Ascending aorta (tissue), 2 donors: ENCODE data around the gene DNAH11. TPM values are rescaled to one million over a fixed set of nuclear protein-coding genes. Genes with fewer than 3 reads are reported as not detected.

Experiments
- DNase-seq, 2 donors: peaks; one replicate each; pipeline ENCODE4 v3.0.0-alpha.2; 2019; ENCODE audit warnings: low spot score in 2 of 2
- H3K27ac ChIP-seq, 2 donors: fragments of 200-600 bp; sonication (generic); one replicate each; pipeline ENCODE4 v1.5.1; 2016 to 2017; ENCODE audit warnings: mild to moderate bottlenecking in 1 of 2
- H3K27me3 ChIP-seq: fragments of 200-600 bp; sonication (generic); one replicate; pipeline ENCODE4 v1.5.1; 2017
- H3K36me3 ChIP-seq, 2 donors: fragments of 200-600 bp; sonication (generic); one replicate each; pipeline ENCODE4 v1.5.1; 2016
- H3K4me1 ChIP-seq, 2 donors: fragments of 200-600 bp; sonication (generic); one replicate each; pipeline ENCODE4 v1.5.1; 2016 to 2017; ENCODE audit warnings: mild to moderate bottlenecking in 1 of 2
- H3K4me3 ChIP-seq, 2 donors: fragments of 200-600 bp; sonication (generic); one replicate each; pipeline ENCODE4 v1.5.1; 2016 to 2017; ENCODE audit warnings: mild to moderate bottlenecking in 1 of 2
- H3K9me3 ChIP-seq, 2 donors: fragments of 200-600 bp; sonication (generic); one replicate each; pipeline ENCODE4 v1.5.1; 2016
- intact Hi-C: fragments of 100-400 bp; cut with DNase I; formaldehyde crosslinking; loops from one replicate; pipeline ENCODE4 v1.15.1; 2023
- total RNA-seq: library from RNA; depleted of rRNA; stranded (reverse); fragments of >200 nt; gene quantifications from one replicate; pipeline ENCODE4 v1.1.0, GENCODE V29; 2016
- TF ChIP-seq, protein P1 (sequence below), 3 experiments: fragments of 200-600 bp in 2 of 3; fragments of 450-650 bp in 1 of 3; sonication (generic) in 2 of 3; IDR thresholded peaks; one replicate each; pipeline ENCODE4 v1.5.1; 2016 to 2019; ENCODE audit warnings: antibody characterized with exemption in 3 of 3, mild to moderate bottlenecking in 1 of 3, moderate library complexity in 1 of 3

DNAH11 gene
- total RNA-seq, 1 donor from 2014 or later, result 0.75 TPM

DNA sequence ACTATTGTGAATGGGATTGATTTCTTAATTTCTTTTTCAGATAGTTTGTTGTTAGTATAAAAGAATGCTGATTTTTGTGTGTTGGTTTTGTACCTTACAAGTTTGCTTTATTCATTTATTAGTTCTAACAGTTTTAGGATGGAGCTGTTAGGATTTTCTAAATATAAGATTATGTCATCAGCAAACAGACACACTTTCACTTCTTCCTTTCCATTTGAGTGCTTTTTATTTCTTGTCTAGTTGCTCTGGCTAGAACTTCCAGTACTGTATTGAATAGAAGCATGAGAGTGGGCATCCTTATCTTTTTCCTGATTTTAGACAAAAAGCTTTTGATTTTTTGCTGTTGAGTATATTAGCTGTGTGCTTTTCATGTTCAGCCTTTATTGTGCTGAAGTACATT lies 81.5 kb downstream of the DNAH11 start:
- Histone ChIP-seq H3K27ac (no peak overlapping the region), H3K27me3 (no peaks in the 10 kb centered on the region), H3K9me3 (no peaks in the 10 kb centered on the region), H3K4me1 (no peaks in the 10 kb centered on the region), H3K4me3 (no peak overlapping the region), H3K36me3 (no peaks in the 10 kb centered on the region)
- TF ChIP-seq, protein P1, sequence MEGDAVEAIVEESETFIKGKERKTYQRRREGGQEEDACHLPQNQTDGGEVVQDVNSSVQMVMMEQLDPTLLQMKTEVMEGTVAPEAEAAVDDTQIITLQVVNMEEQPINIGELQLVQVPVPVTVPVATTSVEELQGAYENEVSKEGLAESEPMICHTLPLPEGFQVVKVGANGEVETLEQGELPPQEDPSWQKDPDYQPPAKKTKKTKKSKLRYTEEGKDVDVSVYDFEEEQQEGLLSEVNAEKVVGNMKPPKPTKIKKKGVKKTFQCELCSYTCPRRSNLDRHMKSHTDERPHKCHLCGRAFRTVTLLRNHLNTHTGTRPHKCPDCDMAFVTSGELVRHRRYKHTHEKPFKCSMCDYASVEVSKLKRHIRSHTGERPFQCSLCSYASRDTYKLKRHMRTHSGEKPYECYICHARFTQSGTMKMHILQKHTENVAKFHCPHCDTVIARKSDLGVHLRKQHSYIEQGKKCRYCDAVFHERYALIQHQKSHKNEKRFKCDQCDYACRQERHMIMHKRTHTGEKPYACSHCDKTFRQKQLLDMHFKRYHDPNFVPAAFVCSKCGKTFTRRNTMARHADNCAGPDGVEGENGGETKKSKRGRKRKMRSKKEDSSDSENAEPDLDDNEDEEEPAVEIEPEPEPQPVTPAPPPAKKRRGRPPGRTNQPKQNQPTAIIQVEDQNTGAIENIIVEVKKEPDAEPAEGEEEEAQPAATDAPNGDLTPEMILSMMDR (IDR thresholded peaks at IDR 0.05), result no peak
- intact Hi-C loops, result no loop called here
- DNase-seq, result no peak

DNA sequence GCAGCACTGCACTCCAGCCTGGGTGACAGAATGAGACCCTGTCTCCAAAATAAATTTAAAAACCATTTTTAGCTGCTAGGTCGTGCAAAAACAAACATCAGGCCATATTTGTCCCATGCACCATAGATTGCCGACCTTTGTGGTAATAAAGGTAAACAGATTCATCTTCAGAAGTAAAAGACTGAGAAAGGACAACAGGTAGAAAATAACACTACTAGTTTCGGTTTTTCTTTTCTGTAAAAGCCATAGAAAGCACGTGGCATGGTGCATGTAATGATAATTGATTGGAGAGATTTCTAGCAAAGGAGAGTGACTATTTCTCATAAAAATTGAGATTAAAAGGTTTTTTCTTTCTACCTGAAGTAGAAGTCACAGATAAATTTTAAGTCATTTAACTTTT lies 93.9 kb downstream of the DNAH11 start:
- TF ChIP-seq, protein P1 (IDR thresholded peaks at IDR 0.05), result no peak
- DNase-seq, result no peak
- intact Hi-C loops, result no loop called here
- no peaks in the 10 kb centered on the region for H3K27me3 ChIP-seq
- no peaks in the 10 kb centered on the region for H3K4me1 ChIP-seq
- no peak overlapping the region for H3K4me3 ChIP-seq
- no peaks in the 10 kb centered on the region for H3K9me3 ChIP-seq
- no peaks in the 10 kb centered on the region for H3K36me3 ChIP-seq
- H3K27ac ChIP-seq, result no peak overlapping the region

DNA sequence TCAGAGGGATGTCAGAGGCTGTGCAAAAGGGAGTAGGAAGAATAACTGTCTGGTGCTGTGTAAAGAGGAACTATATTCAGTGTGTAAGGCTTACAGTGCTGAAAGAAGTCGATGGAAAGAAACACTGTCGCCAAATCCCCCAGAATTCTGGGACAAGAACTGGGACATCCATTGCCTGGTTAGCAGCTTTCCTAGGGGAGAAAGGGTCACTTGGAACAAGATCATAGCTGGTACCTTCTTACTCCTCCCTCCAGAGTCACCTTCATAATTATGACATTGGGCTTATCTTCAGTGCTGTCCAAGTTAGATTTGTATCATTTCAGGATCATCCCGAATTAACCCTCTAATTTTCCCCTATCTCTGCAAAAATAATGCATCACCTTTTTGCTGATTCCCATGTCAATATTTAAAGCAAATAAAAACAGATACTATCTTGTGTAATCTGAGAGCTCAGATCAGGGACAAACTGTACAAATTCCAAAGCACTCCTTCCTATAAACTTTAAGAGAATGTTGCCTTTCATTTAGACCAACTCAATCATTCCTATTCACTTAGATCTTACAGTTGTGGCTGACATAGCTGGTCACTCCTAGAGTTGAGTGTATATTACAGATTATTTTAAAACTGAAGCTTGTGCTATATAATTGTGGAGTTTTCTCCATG lies 96.5 kb downstream of the DNAH11 start:
- Histone ChIP-seq H3K27ac (no peak overlapping the region), H3K9me3 (no peaks in the 10 kb centered on the region), H3K27me3 (no peaks in the 10 kb centered on the region), H3K36me3 (no peaks in the 10 kb centered on the region), H3K4me1 (no peaks in the 10 kb centered on the region), H3K4me3 (no peak overlapping the region)
- TF ChIP-seq, protein P1 (IDR thresholded peaks at IDR 0.05), result no peak
- DNase-seq, result no peak
- intact Hi-C loops, result no loop called here

DNA sequence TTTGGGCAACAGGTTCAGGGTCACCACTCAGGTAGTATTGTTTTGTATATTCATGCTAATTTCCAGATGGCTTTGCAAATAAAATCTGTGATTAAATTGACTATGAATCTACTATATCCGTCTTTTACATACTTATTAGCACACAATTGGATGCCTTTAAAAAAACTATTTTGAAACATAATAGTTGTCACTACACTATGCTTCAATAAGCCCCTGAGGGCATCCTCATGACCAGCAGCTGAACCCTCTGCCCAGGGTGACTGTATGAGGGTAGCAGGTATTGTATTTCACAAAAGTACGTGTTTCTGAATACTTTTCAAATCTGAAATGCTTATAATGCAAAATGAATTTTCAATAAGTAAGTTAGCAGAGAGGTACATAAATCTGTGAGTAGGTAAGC lies 97.3 kb downstream of the DNAH11 start:
- Histone ChIP-seq H3K9me3 (no peaks in the 10 kb centered on the region), H3K4me3 (no peak overlapping the region), H3K36me3 (no peaks in the 10 kb centered on the region), H3K4me1 (no peaks in the 10 kb centered on the region), H3K27ac (no peak overlapping the region), H3K27me3 (no peaks in the 10 kb centered on the region)
- DNase-seq, result no peak
- intact Hi-C loops, result no loop called here
- TF ChIP-seq, protein P1 (IDR thresholded peaks at IDR 0.05), result no peak

DNA sequence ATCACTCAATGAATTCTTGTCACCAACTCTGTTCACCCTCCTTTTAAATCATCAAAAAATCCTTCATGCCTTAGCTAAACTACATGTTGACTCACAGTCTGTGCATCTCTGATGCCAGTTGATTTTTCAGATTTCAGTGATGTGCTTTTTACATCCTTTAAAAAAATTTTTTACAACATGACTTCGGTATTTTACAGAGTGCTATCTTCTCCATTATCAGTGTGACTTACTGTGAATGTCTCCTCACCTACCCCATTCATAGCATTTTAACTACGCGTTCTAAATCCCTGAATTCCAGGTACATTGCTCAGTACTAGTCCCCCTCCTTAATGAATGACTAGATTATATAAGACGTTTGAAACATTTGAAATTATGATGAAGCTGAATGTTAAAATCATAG lies 98.7 kb downstream of the DNAH11 start:
- Histone ChIP-seq H3K27me3 (no peaks in the 10 kb centered on the region), H3K4me1 (no peaks in the 10 kb centered on the region), H3K4me3 (no peak overlapping the region), H3K9me3 (no peaks in the 10 kb centered on the region), H3K36me3 (no peaks in the 10 kb centered on the region), H3K27ac (no peak overlapping the region)
- no peak for DNase-seq
- intact Hi-C loops, result no loop called here
- TF ChIP-seq, protein P1 (IDR thresholded peaks at IDR 0.05), result no peak

DNA sequence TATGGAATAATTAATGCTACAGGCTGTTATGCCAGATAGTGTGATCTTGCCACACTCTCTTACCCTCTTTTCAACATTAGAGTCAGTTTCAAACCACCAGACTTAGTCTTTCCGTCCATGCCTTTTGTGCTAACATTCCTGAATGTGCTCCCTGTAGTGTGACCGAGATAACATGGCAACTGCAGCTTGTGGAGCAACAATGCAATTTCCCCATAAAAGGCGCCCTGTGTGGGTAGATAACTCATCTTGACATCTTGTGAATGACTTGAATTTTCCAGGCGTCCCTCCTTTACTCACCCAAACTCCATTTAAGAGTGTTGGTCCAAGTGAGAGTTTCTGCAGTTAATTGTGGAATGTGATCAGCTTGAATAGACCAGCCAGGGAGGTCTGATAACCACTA lies 99.6 kb downstream of the DNAH11 start:
- DNase-seq, result no peak
- H3K27ac ChIP-seq, result no peak overlapping the region
- TF ChIP-seq, protein P1 (IDR thresholded peaks at IDR 0.05), result no peak
- H3K27me3 ChIP-seq, result no peaks in the 10 kb centered on the region
- no peak overlapping the region for H3K4me3 ChIP-seq
- intact Hi-C loops, result no loop called here
- H3K4me1 ChIP-seq, result no peaks in the 10 kb centered on the region
- peaks cover 0 to 6% of the 10 kb centered on the region in 2 donors for H3K9me3 ChIP-seq
- H3K36me3 ChIP-seq, result no peaks in the 10 kb centered on the region
